ENCODE results near the gene CLK3.

GRCh38 chr15:74571191-74571590, 44.4 kb upstream of the CLK3 start:
- no peak for TF ChIP-seq MAX (IDR thresholded peaks at IDR 0.05)
- TF ChIP-seq REST (IDR thresholded peaks at IDR 0.05), result no peak
- TF ChIP-seq ESRRA (IDR thresholded peaks at IDR 0.05; ENCODE audit: borderline replicate concordance, low read length), result no peak
- no peak for TF ChIP-seq CTCF (IDR thresholded peaks at IDR 0.05)
- no peak for TF ChIP-seq EP300 (IDR thresholded peaks at IDR 0.05)
- TF ChIP-seq POLR2A (IDR thresholded peaks at IDR 0.05; ENCODE audit: low read length), result no peak
- TF ChIP-seq HES2 (IDR thresholded peaks at IDR 0.05), result no peak
- TF ChIP-seq CEBPB (IDR thresholded peaks at IDR 0.05), result no peak
- no peak for TF ChIP-seq RCOR1 (IDR thresholded peaks at IDR 0.05; ENCODE audit: low read depth, low read length)
- no peak for TF ChIP-seq TP53 (CRISPR knock-in tag; IDR thresholded peaks at IDR 0.05)
- TF ChIP-seq JUN (IDR thresholded peaks at IDR 0.05), result no peak
- TF ChIP-seq CHD2 (IDR thresholded peaks at IDR 0.05; ENCODE audit: low read length, partially characterized antibody), result no peak
- no peak for TF ChIP-seq FOSB (CRISPR knock-in tag; IDR thresholded peaks at IDR 0.05)
- TF ChIP-seq FOXS1 (CRISPR knock-in tag; IDR thresholded peaks at IDR 0.05), result no peak
